ENCODE measurements around the gene MPC2.
"Not testable (repeated sequence)": the region's sequence is repeated elsewhere in the genome, so short reads cannot be mapped to it uniquely, and the experiment has no call there.

MPC2 gene

DNA sequence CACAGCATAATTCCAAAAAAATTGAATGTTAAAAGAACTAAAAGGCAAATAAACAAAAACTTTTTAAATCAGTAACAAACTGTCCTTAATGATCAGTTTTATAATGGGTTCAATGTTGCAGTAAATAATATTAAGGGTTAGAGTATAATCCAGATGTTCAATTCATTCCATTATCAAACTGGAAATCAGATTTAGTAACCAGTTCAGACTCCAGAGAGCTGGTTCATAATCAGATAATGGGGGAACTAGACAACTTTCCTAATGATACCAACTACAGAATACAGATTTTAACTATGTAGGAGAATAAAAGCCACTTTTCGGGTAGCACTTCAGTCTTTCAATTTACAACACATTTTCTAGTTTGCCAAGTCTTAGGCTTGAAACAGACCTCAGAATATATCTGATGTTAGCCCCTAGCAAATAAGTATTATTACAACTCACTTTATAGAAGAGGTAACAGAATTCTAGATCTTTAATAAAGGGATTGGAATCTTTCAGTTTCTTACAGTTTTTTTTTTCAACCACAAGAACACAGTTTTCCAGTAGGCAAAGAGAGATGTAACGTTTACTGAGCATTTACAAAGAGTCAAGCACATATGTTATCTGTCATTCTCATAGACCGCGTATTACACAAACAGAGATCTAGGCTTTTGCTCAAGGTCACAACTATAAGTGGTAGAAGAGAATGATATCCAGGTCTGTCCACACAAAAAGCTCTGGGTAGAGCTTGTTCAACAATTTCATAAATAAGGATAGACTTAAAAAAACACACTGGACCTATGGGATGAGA is 2.3 kb downstream of the MPC2 start:
- DNase-seq (ENCODE audit: low read depth), result no peak

GRCh38 chr1:167933788-167934187 is 3.1 kb downstream of the MPC2 start:
- DNase-seq (ENCODE audit: low read depth), result no peak

- DNase-seq (ENCODE audit: low read depth), result no peak
These were observed 7.1 kb downstream of the MPC2 start for GRCh38 chr1:167929725-167930124.

- DNase-seq (ENCODE audit: low read depth), result not testable (repeated sequence)
These were observed 8.0 kb downstream of the MPC2 start for GRCh38 chr1:167928919-167929318.

GRCh38 chr1:167928457-167928852 is 8.4 kb downstream of the MPC2 start:
- no peak for DNase-seq (ENCODE audit: low read depth)

- DNase-seq (ENCODE audit: low read depth), result no peak
These were observed 9.7 kb downstream of the MPC2 start for GRCh38 chr1:167927046-167927754.

- DNase-seq (ENCODE audit: low read depth), result no peak
These were observed 10.3 kb downstream of the MPC2 start for GRCh38 chr1:167926486-167926997.

DNA sequence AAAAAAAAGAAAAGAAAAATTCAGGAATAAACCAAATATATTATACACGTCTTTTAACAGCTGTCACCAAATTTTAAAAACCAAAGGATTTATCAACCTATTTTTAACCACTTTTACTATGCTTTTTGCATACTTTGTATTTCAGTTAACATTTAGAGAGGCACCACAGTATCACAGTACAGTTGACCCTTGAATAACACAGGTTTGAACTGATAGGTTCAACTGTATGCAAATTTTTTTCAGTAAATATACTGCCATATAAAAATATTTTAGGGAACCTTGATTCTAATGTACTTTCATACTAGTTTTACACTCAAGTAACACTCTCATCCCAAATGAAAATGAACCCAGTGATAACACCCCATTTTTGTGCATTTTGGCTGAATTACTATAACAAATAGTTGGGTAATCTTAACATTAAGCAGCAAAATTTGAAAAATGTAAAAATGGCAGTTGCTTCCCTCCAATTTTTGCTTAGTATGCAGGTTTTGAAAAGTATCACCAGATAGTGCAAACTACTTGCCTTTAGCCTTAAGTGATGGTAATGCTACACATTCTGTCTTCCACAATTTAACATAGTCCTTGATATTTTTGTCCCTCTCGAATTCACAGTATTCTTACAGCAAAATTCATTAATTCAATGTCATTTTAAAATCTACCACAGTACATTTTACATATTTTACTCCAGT is 12.2 kb downstream of the MPC2 start:
- no peak for DNase-seq (ENCODE audit: low read depth)

DNA sequence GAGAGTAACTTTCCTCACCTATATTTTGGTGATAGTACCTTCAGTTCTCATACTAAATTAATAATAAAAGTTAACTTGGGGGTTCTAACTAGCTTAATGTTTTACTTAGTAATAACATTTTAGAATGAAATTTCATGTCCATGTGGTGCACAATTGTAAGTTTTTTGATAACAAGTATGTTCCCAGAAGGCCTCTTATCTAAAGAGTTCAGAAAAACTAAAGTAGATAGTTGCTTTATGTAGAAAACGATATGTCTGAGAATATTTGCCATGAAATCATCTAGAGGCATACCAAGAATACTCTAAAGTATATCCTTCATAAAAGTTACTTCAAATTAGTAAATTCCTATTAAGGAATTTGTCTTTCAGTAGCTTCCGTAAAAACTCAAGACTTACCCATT is 12.8 kb downstream of the MPC2 start:
- DNase-seq (ENCODE audit: low read depth), result no peak

GRCh38 chr1:167923324-167924056 is 13.4 kb downstream of the MPC2 start:
- no peak for DNase-seq (ENCODE audit: low read depth)

- no peak for DNase-seq (ENCODE audit: low read depth)
These were observed 14.2 kb downstream of the MPC2 start for GRCh38 chr1:167922611-167923074.

DNA sequence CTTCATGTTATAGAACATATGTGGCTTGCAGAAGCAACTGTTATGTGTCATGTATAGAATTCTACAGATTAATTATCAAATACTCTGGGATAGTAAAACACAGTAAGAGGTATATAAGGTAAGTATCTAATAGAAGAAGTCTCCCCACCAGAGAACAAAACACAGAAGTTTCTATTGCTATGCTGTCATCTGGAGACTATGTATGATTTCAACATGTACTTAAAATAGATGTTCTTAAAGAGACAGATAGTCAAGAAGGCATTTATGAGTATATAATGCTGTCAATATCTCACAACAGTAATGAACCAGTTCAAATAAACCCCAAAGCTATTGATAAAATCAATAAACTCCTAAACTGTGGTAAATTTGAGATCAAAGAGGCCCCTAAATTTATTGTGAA is 14.8 kb downstream of the MPC2 start:
- DNase-seq (ENCODE audit: low read depth), result no peak

GRCh38 chr1:167916766-167917511 is 19.9 kb downstream of the MPC2 start:
- DNase-seq (ENCODE audit: low read depth), result no peak

- DNase-seq (ENCODE audit: low read depth), result no peak
These were observed 21.3 kb downstream of the MPC2 start for GRCh38 chr1:167915569-167915968.

- DNase-seq (ENCODE audit: low read depth), result no peak
These were observed 22.9 kb downstream of the MPC2 start, which contains the start of gene ADCY10 for GRCh38 chr1:167913895-167914496. Gene ADCY10 (minus strand): TSS chr1:167914134. CDS start chr1:167905140, 8,994 bp downstream.

GRCh38 chr1:167912294-167912693 is 24.6 kb downstream of the MPC2 start:
- no peak for DNase-seq (ENCODE audit: low read depth)

GRCh38 chr1:167911413-167911812 is 25.5 kb downstream of the MPC2 start:
- DNase-seq (ENCODE audit: low read depth), result no peak

GRCh38 chr1:167910530-167910929 is 26.3 kb downstream of the MPC2 start:
- DNase-seq (ENCODE audit: low read depth), result no peak

DNA sequence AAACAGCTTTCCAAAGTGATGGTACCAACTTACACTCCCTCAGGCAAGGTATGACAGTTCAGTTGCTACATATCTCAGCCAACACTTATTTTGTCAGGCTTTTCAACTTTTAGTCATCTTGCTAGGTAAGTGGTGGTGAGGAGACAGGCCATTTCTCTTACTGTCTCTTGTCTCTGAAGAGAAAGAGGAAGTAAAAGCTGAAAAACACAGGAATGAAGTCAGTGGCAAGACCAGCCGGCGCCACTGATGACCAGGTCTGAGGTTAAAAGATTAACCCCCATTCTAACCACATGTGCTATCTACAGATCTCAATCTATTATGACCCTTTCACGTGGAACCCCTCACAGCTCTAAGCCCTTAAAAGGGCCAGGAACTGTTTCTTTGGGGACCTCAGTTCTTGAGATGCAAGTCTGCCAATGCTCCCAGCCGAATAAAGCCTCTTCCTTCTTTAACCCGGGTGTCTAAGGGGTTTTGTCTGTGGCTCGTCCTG is 27.1 kb downstream of the MPC2 start:
- no peak for DNase-seq (ENCODE audit: low read depth)

GRCh38 chr1:167905671-167906070 is 31.2 kb downstream of the MPC2 start:
- no peak for DNase-seq (ENCODE audit: low read depth)

Measured in activated T-helper 9 cell treated with anti-CD3 and anti-CD28 coated beads, Interleukin-2, amount 50 U/mL, for 16 hours (primary cell).